ENCODE data around the gene FIBCD1. TPM values are rescaled to one million over a fixed set of nuclear protein-coding genes. Genes with fewer than 3 reads are reported as not detected.

Gene FIBCD1
- total RNA-seq, 1 experiment from 2014 or later = 7.1 TPM

- H3K4me3 Mint-ChIP-seq = no peak overlapping the region
- Histone ChIP-seq H2BK5ac (ENCODE audit: insufficient read length, low read length) (no peak overlapping the region), H3K9ac (ENCODE audit: extremely low read depth, insufficient read length, low read length) (no peak overlapping the region), H3K4me1 (ENCODE audit: insufficient read depth, low read length) (no peaks in the 10 kb centered on the region), H2BK15ac (ENCODE audit: low read depth, low read length) (no peak overlapping the region), H3K9me3 (ENCODE audit: control insufficient read depth, low read depth, low read length) (no peaks in the 10 kb centered on the region), H3K14ac (ENCODE audit: insufficient read depth, low read length) (no peak overlapping the region), H4K20me1 (ENCODE audit: control insufficient read depth, insufficient read depth, insufficient read length) (no peaks in the 10 kb centered on the region), H3K56ac (ENCODE audit: insufficient read length, low read depth, low read length) (no peak overlapping the region), H3K27me3 (ENCODE audit: insufficient read depth, low read length) (no peaks in the 10 kb centered on the region), H2AFZ (ENCODE audit: low read length) (no peak overlapping the region), H3T11ph (ENCODE audit: low read length) (no peak overlapping the region), H3K4ac (ENCODE audit: low read depth, low read length) (no peak overlapping the region), H3K18ac (ENCODE audit: insufficient read length, low read depth, low read length) (no peak overlapping the region), H2BK20ac (ENCODE audit: low read depth, low read length, poor library complexity, severe bottlenecking) (no peak overlapping the region), H3K79me2 (ENCODE audit: insufficient read depth, low read length) (no peaks in the 10 kb centered on the region), H2BK120ac (ENCODE audit: low read depth, low read length, poor library complexity, severe bottlenecking) (no peak overlapping the region), H4K5ac (ENCODE audit: insufficient read length, low read depth, low read length) (no peak overlapping the region), H3K23me2 (ENCODE audit: insufficient read length, low read depth, low read length, poor library complexity, severe bottlenecking) (no peaks in the 10 kb centered on the region), H2AK5ac (ENCODE audit: insufficient read length, low read length) (no peak overlapping the region), H3K79me1 (ENCODE audit: insufficient read depth, low read depth, low read length, poor library complexity, severe bottlenecking) (no peaks in the 10 kb centered on the region), H4K91ac (ENCODE audit: insufficient read length, low read depth, low read length) (no peak overlapping the region), H3K27ac (ENCODE audit: insufficient read length, low read depth, low read length) (no peak overlapping the region), H2BK12ac (ENCODE audit: insufficient read length, low read depth, low read length) (no peak overlapping the region), H4K8ac (replicated peaks; ENCODE audit: insufficient read length, low read depth, low read length) (no peak overlapping the region), H3K4me2 (ENCODE audit: insufficient read depth, insufficient read length, low read length) (no peak overlapping the region), H3K23ac (ENCODE audit: insufficient read length, low read depth, low read length) (no peak overlapping the region)
- WGBS (ENCODE audit: extremely low coverage, insufficient read length, low lambda C conversion rate) = no CpG with 5 or more reads among the region's 33 CpGs
- H3K27ac Mint-ChIP-seq = no peak overlapping the region; a peak in 1 of 7 replicates
- H3K9me3 Mint-ChIP-seq = no peaks in the 10 kb centered on the region
- DNase-seq = no peak
- H3K4me1 Mint-ChIP-seq = peaks cover 11 to 42% of the 10 kb centered on the region in 2 experiments
- no peaks in the 10 kb centered on the region; the same call in 1 of the 2 replicates for H3K27me3 Mint-ChIP-seq (ENCODE audit: low read depth)
- H3K36me3 Mint-ChIP-seq (ENCODE audit: insufficient read depth in 1 of 3, low read depth in 3 of 3) = no peaks in the 10 kb centered on the region
- no peak for TF ChIP-seq CTCF (conservative IDR thresholded peaks at IDR 0.05)
Observed at GRCh38 chr9:130918826-130919558, 20.1 kb downstream of the FIBCD1 start.

All from H9 (cell line).